WERI-Rb-1 (cell line): ENCODE results near the gene ACOD1.

Source experiments
- DNase-seq: peaks from one replicate; pipeline ENCODE4 v3.0.0-alpha.2; 2020
- H3K27ac ChIP-seq: fragments of 250-450 bp; sonication (Bioruptor Pico); 2 replicates; pipeline ENCODE4 v1.5.1; 2020; ENCODE audit warnings: mild to moderate bottlenecking, moderate library complexity
- H3K27me3 ChIP-seq: fragments of 250-450 bp; sonication (Bioruptor Pico); 2 replicates; pipeline ENCODE4 v1.5.1; 2021; ENCODE audit warnings: mild to moderate bottlenecking, low read depth, moderate library complexity; ENCODE audit not compliant: insufficient read depth, severe bottlenecking
- H3K36me3 ChIP-seq: fragments of 250-450 bp; sonication (Bioruptor Pico); 2 replicates; pipeline ENCODE4 v1.5.1; 2020; ENCODE audit warnings: mild to moderate bottlenecking, moderate library complexity
- H3K4me3 ChIP-seq: 2 replicates; pipeline ENCODE4 v1.5.1; 2011; ENCODE audit warnings: low read depth, mild to moderate bottlenecking, control low read depth, low read length
- H3K9me3 ChIP-seq: fragments of 250-450 bp; sonication (Bioruptor Pico); 2 replicates; pipeline ENCODE4 v1.5.1; 2021; ENCODE audit warnings: mild to moderate bottlenecking, moderate library complexity; ENCODE audit not compliant: severe bottlenecking
- TF ChIP-seq, protein P1 (sequence below): IDR thresholded peaks from 2 replicates; pipeline ENCODE4 v1.5.1; 2011; ENCODE audit warnings: low read depth, mild to moderate bottlenecking, control low read depth, inconsistent platforms, low read length

The ACOD1 gene

GRCh38 chr13:76980075-76980718, 31.9 kb downstream of the ACOD1 start:
- Histone ChIP-seq H3K4me3 (no peak overlapping the region), H3K9me3 (no peaks in the 10 kb centered on the region), H3K27me3 (no peaks in the 10 kb centered on the region), H3K36me3 (no peaks in the 10 kb centered on the region), H3K27ac (no peak overlapping the region)
- DNase-seq, result peak; percentile 67
- TF ChIP-seq, protein P1, sequence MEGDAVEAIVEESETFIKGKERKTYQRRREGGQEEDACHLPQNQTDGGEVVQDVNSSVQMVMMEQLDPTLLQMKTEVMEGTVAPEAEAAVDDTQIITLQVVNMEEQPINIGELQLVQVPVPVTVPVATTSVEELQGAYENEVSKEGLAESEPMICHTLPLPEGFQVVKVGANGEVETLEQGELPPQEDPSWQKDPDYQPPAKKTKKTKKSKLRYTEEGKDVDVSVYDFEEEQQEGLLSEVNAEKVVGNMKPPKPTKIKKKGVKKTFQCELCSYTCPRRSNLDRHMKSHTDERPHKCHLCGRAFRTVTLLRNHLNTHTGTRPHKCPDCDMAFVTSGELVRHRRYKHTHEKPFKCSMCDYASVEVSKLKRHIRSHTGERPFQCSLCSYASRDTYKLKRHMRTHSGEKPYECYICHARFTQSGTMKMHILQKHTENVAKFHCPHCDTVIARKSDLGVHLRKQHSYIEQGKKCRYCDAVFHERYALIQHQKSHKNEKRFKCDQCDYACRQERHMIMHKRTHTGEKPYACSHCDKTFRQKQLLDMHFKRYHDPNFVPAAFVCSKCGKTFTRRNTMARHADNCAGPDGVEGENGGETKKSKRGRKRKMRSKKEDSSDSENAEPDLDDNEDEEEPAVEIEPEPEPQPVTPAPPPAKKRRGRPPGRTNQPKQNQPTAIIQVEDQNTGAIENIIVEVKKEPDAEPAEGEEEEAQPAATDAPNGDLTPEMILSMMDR, result peak; percentile 83

- Histone ChIP-seq H3K4me3 (no peak overlapping the region), H3K9me3 (no peaks in the 10 kb centered on the region), H3K36me3 (no peaks in the 10 kb centered on the region), H3K27ac (no peak overlapping the region), H3K27me3 (no peaks in the 10 kb centered on the region)
- TF ChIP-seq, protein P1, result no peak
- DNase-seq, result no peak
These were observed 33.8 kb downstream of the ACOD1 start for GRCh38 chr13:76982061-76982460.

- H3K27ac ChIP-seq, result no peak overlapping the region
- no peak overlapping the region for H3K4me3 ChIP-seq
- H3K9me3 ChIP-seq, result no peaks in the 10 kb centered on the region
- no peak for DNase-seq
- H3K36me3 ChIP-seq, result no peaks in the 10 kb centered on the region
- H3K27me3 ChIP-seq, result no peaks in the 10 kb centered on the region
- TF ChIP-seq, protein P1, result no peak
These were observed 35.4 kb downstream of the ACOD1 start for GRCh38 chr13:76983676-76984075.

- Histone ChIP-seq H3K9me3 (no peaks in the 10 kb centered on the region), H3K27ac (peak overlapping the region; percentile 49), H3K4me3 (peak overlapping the region; percentile 81), H3K36me3 (no peaks in the 10 kb centered on the region), H3K27me3 (no peaks in the 10 kb centered on the region)
- TF ChIP-seq, protein P1, result no peak
- DNase-seq, result no peak
These were observed 43.1 kb downstream of the ACOD1 start for GRCh38 chr13:76991432-76991795.

DNA sequence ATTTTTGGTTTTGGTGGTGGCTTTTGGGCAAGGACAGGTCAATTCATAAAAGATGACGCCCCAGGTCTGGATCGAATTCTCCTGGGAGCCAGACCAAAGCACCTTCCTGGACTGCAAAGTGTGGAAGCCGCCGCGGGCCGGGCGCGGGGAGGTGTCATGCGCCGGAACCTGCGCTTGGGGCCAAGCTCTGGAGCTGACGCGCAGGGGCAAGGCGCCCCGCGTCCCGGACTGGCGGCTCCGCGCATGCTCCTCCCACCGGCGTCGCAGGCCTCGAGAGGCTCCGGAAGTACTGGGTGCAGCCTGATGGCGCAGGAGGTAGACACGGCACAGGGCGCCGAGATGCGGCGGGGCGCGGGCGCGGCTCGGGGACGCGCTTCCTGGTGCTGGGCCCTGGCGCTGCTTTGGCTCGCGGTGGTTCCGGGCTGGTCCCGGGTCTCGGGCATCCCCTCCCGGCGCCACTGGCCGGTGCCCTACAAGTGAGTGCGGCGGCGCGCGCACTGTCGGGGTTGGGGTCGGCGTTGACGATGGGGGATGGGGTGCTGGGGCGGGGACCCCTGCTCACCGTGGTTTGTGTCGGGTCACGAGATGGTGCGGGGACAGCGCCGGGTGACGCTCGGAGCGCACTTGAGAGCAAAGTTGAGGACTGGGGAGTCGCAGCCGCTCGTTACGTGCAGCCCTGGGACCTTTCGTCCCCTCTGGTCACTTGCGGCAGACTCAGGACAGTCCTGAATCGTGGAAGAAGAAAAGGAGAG, 43.7 kb downstream of the ACOD1 start, which contains the start of gene CLN5:
Gene CLN5 (plus strand): TSS at position 286 of the 752 bp plus-strand sequence. CDS start 18 bp downstream, at position 304.
- peak; percentile 87 for DNase-seq
- TF ChIP-seq, protein P1, result no peak
- Histone ChIP-seq H3K36me3 (no peaks in the 10 kb centered on the region), H3K27me3 (no peaks in the 10 kb centered on the region), H3K9me3 (no peaks in the 10 kb centered on the region), H3K27ac (peak within 1 kb of the TSS; percentile 58), H3K4me3 (peak within 1 kb of the TSS; percentile 81)
